Body of pancreas (tissue), 4 donors: ENCODE results near the gene LAPTM5. TPM values are rescaled to one million over a fixed set of nuclear protein-coding genes. Genes with fewer than 3 reads are reported as not detected.

Experiments used
- ATAC-seq: fragments of 150-250 bp; one replicate; pipeline ENCODE4 v1.9.1; 2016
- DNase-seq, 4 donors: peaks; one replicate each; pipeline ENCODE4 v3.0.0-alpha.2; 2019
- H3K27ac ChIP-seq, 4 donors: fragments of 200-600 bp; sonication (generic); 1 replicate in 3 of 4; 2 replicates in 1 of 4; pipeline versions ENCODE4 v1.5.1 to v1.6.1; 2016 to 2019; ENCODE audit warnings: mild to moderate bottlenecking in 1 of 4, mixed read lengths in 1 of 4, moderate library complexity in 1 of 4
- H3K27me3 ChIP-seq, 2 donors: fragments of 200-600 bp; sonication (generic); one replicate each; pipeline ENCODE4 v1.6.0; 2016; ENCODE audit warnings: mild to moderate bottlenecking in 1 of 2
- H3K36me3 ChIP-seq, 2 donors: fragments of 200-600 bp; sonication (generic); replicated peaks in 1 of 2; 2 replicates each; pipeline ENCODE4 v1.5.1; 2016; ENCODE audit warnings: low read depth in 2 of 2; ENCODE audit not compliant: insufficient read depth in 1 of 2
- H3K4me1 ChIP-seq: fragments of 200-600 bp; sonication (generic); one replicate; pipeline ENCODE4 v1.6.0; 2016
- H3K4me3 ChIP-seq, 2 donors: fragments of 200-600 bp; sonication (generic); 1 replicate in 1 of 2; 2 replicates in 1 of 2; pipeline ENCODE4 v1.5.1; 2016 to 2019
- H3K9me3 ChIP-seq, 3 donors: fragments of 200-600 bp; sonication (generic); 1 replicate in 2 of 3; 2 replicates in 1 of 3; pipeline ENCODE4 v1.5.1; 2016
- POLR2A ChIP-seq, 3 donors: fragments of 450-650 bp; IDR thresholded peaks; one replicate each; pipeline ENCODE4 v1.6.1; 2016; ENCODE audit warnings: antibody characterized with exemption in 3 of 3, mild to moderate bottlenecking in 2 of 3
- whole genome bisulfite sequencing, 2 donors: methylation state at CpG; one replicate each; pipeline ENCODE4 v1.1.5; 2017; 5-methylcytosine and 5-hydroxymethylcytosine counted together
- intact Hi-C: fragments of 100-400 bp; cut with DNase I; formaldehyde crosslinking; loops from one replicate; pipeline ENCODE4 v1.15.1; 2023
- total RNA-seq, 2 donors: library from RNA; depleted of rRNA; stranded (reverse); fragments of >200 nt; gene quantifications; one replicate each; pipeline ENCODE4 v1.1.0, GENCODE V29; 2016
- TF ChIP-seq, protein P1 (sequence below), 7 experiments: fragments of 450-650 bp in 4 of 7; fragments of 200-600 bp in 3 of 7; sonication (generic) in 3 of 7; IDR thresholded peaks; one replicate each; pipeline ENCODE4 v1.5.1; 2016 to 2019; ENCODE audit warnings: antibody characterized with exemption in 7 of 7

LAPTM5 gene
- total RNA-seq, 2 donors from 2014 or later: 6.3 to 25.2 TPM

DNA sequence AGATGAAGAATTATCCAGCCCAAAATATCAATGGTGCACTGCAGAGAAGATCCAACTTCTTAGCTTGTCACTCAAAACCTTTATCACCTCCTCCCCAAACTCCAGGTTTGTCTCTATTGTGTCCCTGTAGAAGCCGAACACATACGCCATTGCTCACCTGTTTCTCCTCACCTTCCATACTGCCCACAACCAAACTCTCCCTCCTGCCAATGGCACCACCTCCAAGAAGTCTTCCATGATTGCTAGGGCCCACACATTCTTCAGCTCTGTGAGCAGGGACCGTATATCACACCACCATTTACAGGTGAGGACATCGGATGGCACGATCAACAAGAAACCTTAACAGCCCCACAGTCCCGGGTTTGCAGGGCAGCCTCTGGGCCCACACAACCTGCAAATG lies 2.2 kb downstream of the LAPTM5 start:
- DNase-seq (no peak), ATAC-seq (no peak)
- 73 to 80% methylated on average over 6 of the region's 6 CpGs for WGBS, 2 donors
- Histone ChIP-seq H3K27me3 (no peaks in the 10 kb centered on the region), H3K4me1 (no peaks in the 10 kb centered on the region), H3K27ac (peak overlapping the region in 1 of 4 donors; percentile 68), H3K36me3 (no peaks in the 10 kb centered on the region), H3K9me3 (no peaks in the 10 kb centered on the region), H3K4me3 (no peak overlapping the region)
- no peak for TF ChIP-seq POLR2A (IDR thresholded peaks at IDR 0.05)
- TF ChIP-seq, protein P1, sequence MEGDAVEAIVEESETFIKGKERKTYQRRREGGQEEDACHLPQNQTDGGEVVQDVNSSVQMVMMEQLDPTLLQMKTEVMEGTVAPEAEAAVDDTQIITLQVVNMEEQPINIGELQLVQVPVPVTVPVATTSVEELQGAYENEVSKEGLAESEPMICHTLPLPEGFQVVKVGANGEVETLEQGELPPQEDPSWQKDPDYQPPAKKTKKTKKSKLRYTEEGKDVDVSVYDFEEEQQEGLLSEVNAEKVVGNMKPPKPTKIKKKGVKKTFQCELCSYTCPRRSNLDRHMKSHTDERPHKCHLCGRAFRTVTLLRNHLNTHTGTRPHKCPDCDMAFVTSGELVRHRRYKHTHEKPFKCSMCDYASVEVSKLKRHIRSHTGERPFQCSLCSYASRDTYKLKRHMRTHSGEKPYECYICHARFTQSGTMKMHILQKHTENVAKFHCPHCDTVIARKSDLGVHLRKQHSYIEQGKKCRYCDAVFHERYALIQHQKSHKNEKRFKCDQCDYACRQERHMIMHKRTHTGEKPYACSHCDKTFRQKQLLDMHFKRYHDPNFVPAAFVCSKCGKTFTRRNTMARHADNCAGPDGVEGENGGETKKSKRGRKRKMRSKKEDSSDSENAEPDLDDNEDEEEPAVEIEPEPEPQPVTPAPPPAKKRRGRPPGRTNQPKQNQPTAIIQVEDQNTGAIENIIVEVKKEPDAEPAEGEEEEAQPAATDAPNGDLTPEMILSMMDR (IDR thresholded peaks at IDR 0.05): no peak
- intact Hi-C loops: no loop called here

DNA sequence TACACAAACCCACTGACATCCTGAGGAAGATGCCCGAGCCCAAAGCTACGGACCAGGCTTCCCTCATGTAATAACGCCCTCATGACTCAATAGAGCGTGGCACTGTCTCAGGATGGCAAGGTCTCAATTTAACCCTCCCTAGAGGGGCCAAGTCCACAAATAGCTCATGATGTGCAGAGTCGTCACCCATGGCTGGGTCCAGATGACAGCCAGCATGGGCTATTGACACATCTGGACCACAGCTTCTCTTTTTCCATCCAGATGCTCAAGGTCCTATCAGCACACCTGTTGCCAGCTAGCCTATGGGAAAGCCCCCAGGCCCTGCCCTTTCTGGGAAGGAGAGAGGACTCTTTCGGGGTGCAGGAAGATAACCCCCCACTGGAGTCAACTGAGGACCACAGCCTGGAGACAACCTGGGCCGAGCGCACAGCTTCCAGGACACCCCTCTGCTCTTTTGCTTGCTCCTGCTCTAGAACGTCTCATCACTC lies 2.8 kb downstream of the LAPTM5 start:
- Histone ChIP-seq H3K27me3 (no peaks in the 10 kb centered on the region), H3K9me3 (no peaks in the 10 kb centered on the region), H3K4me3 (no peak overlapping the region), H3K4me1 (no peaks in the 10 kb centered on the region), H3K27ac (peak overlapping the region in 1 of 4 donors; percentile 68), H3K36me3 (no peaks in the 10 kb centered on the region)
- peak in 1 of 4 donors; percentile 43 for DNase-seq
- ATAC-seq: no peak
- 77 to 89% methylated on average over 7 to 9 of the region's 9 CpGs for WGBS, 2 donors
- no peak for TF ChIP-seq POLR2A (IDR thresholded peaks at IDR 0.05)
- TF ChIP-seq, protein P1 (IDR thresholded peaks at IDR 0.05): no peak
- intact Hi-C loops: no loop called here

DNA sequence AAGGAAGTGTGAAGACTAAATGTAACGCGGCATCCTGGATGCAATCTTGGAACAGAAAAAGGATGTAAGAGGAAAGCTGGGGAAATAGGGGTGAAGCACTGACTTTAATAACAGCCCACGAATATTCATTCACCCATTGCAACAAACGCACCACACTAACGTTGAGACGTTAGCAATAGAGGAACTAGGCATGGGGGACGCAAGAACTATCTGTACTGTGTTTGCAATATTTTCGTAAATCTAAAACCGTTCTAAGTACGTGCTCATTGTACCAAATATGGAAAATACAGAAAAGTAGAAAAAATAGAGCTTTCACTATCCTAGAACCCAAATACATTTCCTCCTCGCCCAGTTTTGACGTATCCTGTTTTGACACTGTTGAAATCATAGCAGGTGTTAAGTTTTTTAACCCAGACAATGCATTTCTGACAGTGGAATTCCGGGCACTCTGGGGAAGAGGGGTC lies 3.9 kb downstream of the LAPTM5 start:
- TF ChIP-seq, protein P1 (IDR thresholded peaks at IDR 0.05): no peak
- peak in 1 of 3 donors; percentile 36 for TF ChIP-seq POLR2A (IDR thresholded peaks at IDR 0.05)
- no peak overlapping the region for H3K4me3 ChIP-seq
- intact Hi-C loops: no loop called here
- H3K36me3 ChIP-seq: no peaks in the 10 kb centered on the region
- no peaks in the 10 kb centered on the region for H3K9me3 ChIP-seq
- peak in 1 of 4 donors; percentile 39 for DNase-seq
- H3K27me3 ChIP-seq: no peaks in the 10 kb centered on the region
- WGBS, 2 donors: 62% methylated on average over 13 of the region's 13 CpGs
- no peaks in the 10 kb centered on the region for H3K4me1 ChIP-seq
- ATAC-seq: no peak
- peak overlapping the region in 1 of 4 donors; percentile 68 for H3K27ac ChIP-seq

DNA sequence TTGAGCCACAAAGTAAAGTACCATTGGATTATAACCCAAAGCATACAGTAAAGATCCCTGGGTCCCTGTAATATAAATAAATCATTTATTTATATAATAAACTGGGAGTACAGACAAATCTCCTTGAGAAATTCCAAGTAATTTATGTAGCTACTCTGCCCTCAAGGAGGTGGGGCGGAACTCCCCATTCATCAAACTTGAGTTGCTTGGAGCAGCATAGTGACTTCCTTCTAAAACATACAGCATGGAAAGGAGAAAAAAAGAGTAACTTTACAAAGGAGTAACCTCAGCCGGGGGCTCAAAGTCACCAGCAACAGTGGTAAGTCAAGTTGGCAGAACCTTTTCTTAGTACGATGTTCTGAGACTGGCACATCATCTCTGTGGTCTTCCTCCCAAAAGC lies 4.5 kb downstream of the LAPTM5 start:
- Histone ChIP-seq H3K4me3 (no peak overlapping the region), H3K27ac (peak overlapping the region in 1 of 4 donors; percentile 68), H3K36me3 (no peaks in the 10 kb centered on the region), H3K27me3 (no peaks in the 10 kb centered on the region), H3K9me3 (no peaks in the 10 kb centered on the region), H3K4me1 (no peaks in the 10 kb centered on the region)
- DNase-seq (no peak), ATAC-seq (no peak)
- 62 to 80% methylated on average over 3 of the region's 3 CpGs for WGBS, 2 donors
- no peak for TF ChIP-seq POLR2A (IDR thresholded peaks at IDR 0.05)
- TF ChIP-seq, protein P1 (IDR thresholded peaks at IDR 0.05): no peak
- intact Hi-C loops: no loop called here

DNA sequence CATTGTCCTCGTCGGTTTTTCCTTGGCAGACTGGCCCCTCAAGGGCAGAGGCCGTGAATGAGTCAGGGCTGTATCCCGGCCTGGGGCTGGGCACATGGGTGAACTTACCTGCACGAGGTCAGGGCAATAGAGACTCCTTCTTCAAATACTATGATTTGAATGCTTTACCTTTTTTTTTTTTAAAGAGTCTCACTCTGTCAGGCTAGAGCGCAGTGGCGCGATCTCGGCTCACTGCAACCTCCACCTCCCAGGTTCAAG lies 5.0 kb downstream of the LAPTM5 start:
- intact Hi-C loops: no loop called here
- TF ChIP-seq, protein P1 (IDR thresholded peaks at IDR 0.05): no peak
- TF ChIP-seq POLR2A (IDR thresholded peaks at IDR 0.05): no peak
- no peak overlapping the region for H3K27ac ChIP-seq
- WGBS, 2 donors: 69 to 72% methylated on average over 9 of the region's 9 CpGs
- ATAC-seq: no peak
- no peaks in the 10 kb centered on the region for H3K4me1 ChIP-seq
- no peaks in the 10 kb centered on the region for H3K9me3 ChIP-seq
- H3K4me3 ChIP-seq: no peak overlapping the region
- H3K36me3 ChIP-seq: no peaks in the 10 kb centered on the region
- DNase-seq: no peak
- H3K27me3 ChIP-seq: no peaks in the 10 kb centered on the region
